Cardiac muscle cell (in vitro differentiated cells and primary cell): ENCODE data around the gene KCNAB2. TPM values are rescaled to one million over a fixed set of nuclear protein-coding genes. Genes with fewer than 3 reads are reported as not detected.

ENCODE experiments used
- DNase-seq, 2 donors: peaks; one replicate each; pipeline versions ENCODE4 v3.0.0 to v3.0.0-alpha.2; 2010 to 2017; ENCODE audit warnings: low read depth in 1 of 2, low spot score in 1 of 2
- H3K27ac ChIP-seq: fragments of 200-600 bp; sonication (generic); 2 replicates; pipeline ENCODE4 v1.5.1; 2016
- H3K27me3 ChIP-seq: fragments of 200-600 bp; sonication (generic); 2 replicates; pipeline ENCODE4 v1.6.0; 2016; ENCODE audit warnings: control low read depth
- H3K36me3 ChIP-seq: fragments of 200-600 bp; sonication (generic); 2 replicates; pipeline ENCODE4 v1.5.1; 2016; ENCODE audit warnings: control low read depth
- H3K4me1 ChIP-seq: fragments of 200-600 bp; sonication (generic); 2 replicates; pipeline ENCODE4 v1.8.1; 2017; ENCODE audit warnings: low read depth, mild to moderate bottlenecking, mixed run types
- H3K4me3 ChIP-seq: fragments of 200-600 bp; sonication (generic); 2 replicates; pipeline ENCODE4 v1.5.1; 2016; ENCODE audit warnings: mild to moderate bottlenecking
- H3K9me3 ChIP-seq: fragments of 200-600 bp; sonication (generic); 2 replicates; pipeline ENCODE4 v1.5.1; 2017; ENCODE audit warnings: low read depth, mild to moderate bottlenecking, control low read depth
- CTCF ChIP-seq: IDR thresholded peaks from 2 replicates; pipeline ENCODE4 v1.5.1; 2012; ENCODE audit warnings: low read depth, mild to moderate bottlenecking, low read length
- polyA plus RNA-seq: library from polyadenylated mRNA; unstranded; fragments of >200 nt; fragmentation: Nextera tagmentation; extraction: Ambion mirVana; gene quantifications from 2 replicates; pipeline ENCODE4 v1.2.1, GENCODE V29; 2016
- total RNA-seq: library from RNA; depleted of rRNA; stranded (reverse); fragments of >200 nt; gene quantifications from 2 replicates; pipeline ENCODE4 v1.2.3, GENCODE V29; 2016

Gene KCNAB2
- total RNA-seq (5.1 and 10.8 TPM in 2 replicates), polyA plus RNA-seq (5.5 and 8.7 TPM in 2 replicates)

GRCh38 chr1:6045561-6045960, at the start of gene KCNAB2:
TSS of gene KCNAB2 (plus strand) at chr1:6045888. CDS start at chr1:6051537, 5,649 bp downstream.
- no peaks in the 10 kb centered on the region for H3K4me1 ChIP-seq
- H3K9me3 ChIP-seq, result no peaks in the 10 kb centered on the region
- DNase-seq, result no peak
- H3K27me3 ChIP-seq, result peaks cover 22% of the 10 kb centered on the region
- H3K36me3 ChIP-seq, result no peaks in the 10 kb centered on the region
- no peak within 1 kb of the TSS for H3K4me3 ChIP-seq
- H3K27ac ChIP-seq, result no peak within 1 kb of the TSS
- TF ChIP-seq CTCF, result no peak

GRCh38 chr1:5996641-5997270, 48.9 kb upstream of the KCNAB2 start:
- TF ChIP-seq CTCF, result no peak
- Histone ChIP-seq H3K36me3 (no peaks in the 10 kb centered on the region), H3K4me3 (no peak overlapping the region), H3K27me3 (peaks cover 11% of the 10 kb centered on the region), H3K4me1 (peaks cover 15% of the 10 kb centered on the region), H3K9me3 (no peaks in the 10 kb centered on the region), H3K27ac (no peak overlapping the region)
- no peak for DNase-seq

GRCh38 chr1:5997316-5997715, 48.4 kb upstream of the KCNAB2 start:
- Histone ChIP-seq H3K4me1 (peaks cover 19% of the 10 kb centered on the region), H3K27ac (no peak overlapping the region), H3K27me3 (peaks cover 11% of the 10 kb centered on the region), H3K36me3 (no peaks in the 10 kb centered on the region), H3K9me3 (no peaks in the 10 kb centered on the region), H3K4me3 (no peak overlapping the region)
- no peak for DNase-seq
- TF ChIP-seq CTCF, result no peak

- DNase-seq, result no peak
Measured at GRCh38 chr1:5998051-5998905, 47.4 kb upstream of the KCNAB2 start.

GRCh38 chr1:5998906-5999301, 46.8 kb upstream of the KCNAB2 start:
- no peaks in the 10 kb centered on the region for H3K36me3 ChIP-seq
- no peak overlapping the region for H3K4me3 ChIP-seq
- H3K4me1 ChIP-seq, result peaks cover 29% of the 10 kb centered on the region
- no peaks in the 10 kb centered on the region for H3K9me3 ChIP-seq
- H3K27me3 ChIP-seq, result peaks cover 3% of the 10 kb centered on the region
- no peak overlapping the region for H3K27ac ChIP-seq
- TF ChIP-seq CTCF, result no peak
- DNase-seq, result no peak

More at GRCh38 chr1:5998051-5998905, 47.4 kb upstream of the KCNAB2 start:
- Histone ChIP-seq H3K27ac (no peak overlapping the region), H3K36me3 (no peaks in the 10 kb centered on the region), H3K4me3 (no peak overlapping the region), H3K9me3 (no peaks in the 10 kb centered on the region), H3K4me1 (peaks cover 29% of the 10 kb centered on the region), H3K27me3 (peaks cover 9% of the 10 kb centered on the region)
- no peak for TF ChIP-seq CTCF
